Right renal cortex interstitium (tissue), 3 donors: ENCODE measurements around the gene MRPS7. TPM values are rescaled to one million over a fixed set of nuclear protein-coding genes. Genes with fewer than 3 reads are reported as not detected.

Experiments
- DNase-seq, 3 donors: peaks; one replicate each; pipeline ENCODE4 v3.0.0-alpha.2; 2013; ENCODE audit warnings: low read depth in 3 of 3, low spot score in 2 of 3
- polyA plus RNA-seq, 3 donors: library from polyadenylated mRNA; unstranded; fragments of 120-200 nt; gene quantifications; one replicate each; pipeline ENCODE4 v1.2.1, GENCODE V29; 2013; ENCODE audit not compliant: insufficient read length in 3 of 3

The MRPS7 gene
- polyA plus RNA-seq, 3 donors = 78.7 to 87.0 (median 84.2) TPM

DNA sequence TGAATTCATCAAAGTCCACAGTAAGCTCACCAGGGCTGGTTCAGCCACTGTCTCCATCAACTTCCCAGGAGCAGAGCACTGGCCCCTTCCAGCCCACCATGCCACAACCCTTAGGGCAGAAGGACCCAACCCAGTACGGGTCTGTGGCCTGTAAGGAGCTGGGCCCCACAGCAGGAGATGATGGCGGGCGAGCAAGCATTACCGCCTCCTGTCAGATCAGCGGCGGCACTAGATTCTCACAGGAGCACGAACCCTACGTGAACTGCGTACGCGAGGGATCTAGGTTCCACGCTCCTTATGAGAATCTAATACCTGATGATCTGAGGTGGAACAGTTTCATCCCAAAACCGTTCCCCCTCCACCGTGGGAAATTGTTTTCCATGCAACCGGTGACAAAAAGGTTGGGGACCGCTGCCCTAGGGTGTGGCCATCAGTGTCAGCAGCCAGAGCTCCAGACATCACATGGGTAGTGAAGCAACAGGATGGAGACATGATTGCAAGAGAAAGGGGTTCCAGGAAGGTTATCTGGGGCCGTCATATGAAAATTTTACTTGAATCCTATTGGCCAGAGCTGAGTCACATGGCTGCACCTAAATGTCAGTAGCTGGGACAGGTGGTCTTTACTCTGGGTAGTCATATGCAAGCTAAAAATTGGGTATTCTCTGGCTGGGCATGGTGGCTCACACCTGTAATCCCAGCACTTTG lies 40.0 kb downstream of the MRPS7 start:
- DNase-seq = no peak

DNA sequence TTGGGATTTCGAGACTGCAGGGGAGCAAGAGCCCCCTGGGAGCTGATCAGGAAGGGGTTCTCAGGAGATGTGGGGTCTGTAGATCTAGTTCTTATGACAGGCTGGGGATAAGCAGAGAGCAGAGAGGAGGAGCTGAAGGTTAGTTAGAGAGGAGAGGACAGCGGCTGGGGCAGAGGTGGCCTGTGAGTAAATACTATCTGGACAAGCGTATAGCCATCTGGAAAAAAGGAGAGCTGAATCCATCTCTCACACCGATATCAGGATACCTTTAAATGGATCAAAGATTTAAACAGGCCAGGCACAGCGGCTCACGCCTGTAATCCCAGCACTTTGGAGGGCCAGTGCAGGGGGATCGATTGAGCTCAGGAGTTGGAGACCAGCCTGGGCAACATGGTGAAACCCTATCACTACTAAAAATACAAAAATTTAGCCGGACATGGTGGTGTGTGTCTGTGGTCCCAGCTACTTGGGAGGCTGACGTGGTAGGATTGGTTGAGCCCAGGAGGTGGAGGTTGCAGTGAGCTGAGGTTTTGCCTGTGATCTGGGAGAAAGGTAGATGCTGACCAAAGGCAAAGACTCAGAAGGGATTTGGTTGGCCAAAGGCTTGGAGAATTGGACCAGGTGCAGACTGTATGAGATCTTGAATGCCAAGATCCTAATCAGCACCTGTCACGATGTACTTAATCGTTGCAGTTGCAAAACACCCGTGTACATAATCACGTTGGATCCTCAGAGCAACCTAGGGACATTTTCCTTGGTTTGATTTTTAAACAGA lies 46.5 kb downstream of the MRPS7 start:
- no peak for DNase-seq

DNA sequence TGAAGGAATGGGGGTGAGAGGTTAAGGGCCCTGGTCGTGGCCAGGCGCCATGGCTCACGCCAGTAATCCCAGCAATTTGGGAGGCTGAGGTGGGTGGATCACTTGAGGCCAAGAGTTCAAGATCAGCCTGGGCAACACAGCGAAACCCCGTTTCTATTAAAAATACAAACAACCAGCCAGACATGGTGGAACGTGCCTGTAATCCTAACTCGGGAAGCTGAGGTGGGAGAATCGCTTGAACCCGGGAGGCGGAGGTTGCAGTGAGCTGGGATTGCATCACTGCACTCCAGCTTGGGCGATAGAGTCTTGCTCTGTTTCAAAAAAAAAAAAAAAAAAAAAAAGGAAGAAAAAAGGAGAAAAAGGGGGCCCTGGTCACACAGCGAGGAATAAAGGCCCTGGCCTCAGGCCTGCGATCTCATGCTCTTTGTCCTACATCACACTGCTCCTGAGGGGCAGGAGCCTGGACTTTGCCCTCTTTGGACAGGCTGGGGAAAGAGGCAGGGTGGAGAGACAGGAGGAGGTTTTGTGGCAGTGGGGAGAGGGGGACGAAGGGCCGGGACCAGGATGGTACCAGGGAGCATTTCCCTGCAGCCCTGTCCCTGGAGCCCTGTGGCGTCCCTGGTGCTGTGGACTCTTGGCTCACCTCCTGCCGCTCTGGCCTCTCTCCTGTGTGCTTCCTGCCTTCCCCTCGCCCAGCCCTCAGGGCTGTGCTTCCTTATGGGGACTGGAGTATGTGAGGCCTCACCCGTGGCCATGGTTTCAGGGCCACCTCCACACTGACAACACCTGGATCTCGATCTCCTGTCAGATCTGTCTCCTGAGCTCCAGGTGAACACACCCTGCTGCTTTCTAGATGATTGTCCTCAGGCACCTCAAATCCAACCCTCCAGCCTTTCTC lies 47.3 kb downstream of the MRPS7 start:
- no peak for DNase-seq

DNA sequence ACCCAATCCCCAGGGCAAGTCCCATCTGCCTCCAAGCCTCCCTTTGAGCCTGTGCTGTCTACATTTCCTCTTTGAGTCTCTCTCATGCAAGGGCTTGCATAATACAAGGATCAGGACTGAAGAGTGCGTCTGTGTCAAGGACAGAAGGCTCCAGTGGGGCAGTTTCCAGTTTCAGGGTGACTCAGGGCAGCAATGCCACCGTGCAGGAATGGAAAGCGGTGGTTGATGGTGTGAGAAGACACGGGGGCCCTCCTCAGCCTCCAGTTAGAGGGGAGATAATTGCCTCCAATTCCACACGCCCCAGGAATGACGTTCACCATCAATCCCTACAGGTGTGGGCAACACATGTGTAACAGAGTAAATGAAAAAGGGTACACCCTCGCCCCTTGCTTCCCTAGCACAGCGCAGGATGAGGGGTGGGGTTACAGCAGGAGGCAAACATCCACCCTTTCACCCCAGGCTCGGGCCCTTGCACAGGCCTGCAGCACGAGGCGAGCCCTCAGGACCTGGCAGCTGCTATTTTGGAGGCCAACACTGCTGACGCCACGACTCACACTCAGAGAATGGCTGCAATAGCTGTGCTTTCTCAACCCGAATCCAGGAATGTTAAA lies 52.4 kb downstream of the MRPS7 start:
- no peak for DNase-seq

DNA sequence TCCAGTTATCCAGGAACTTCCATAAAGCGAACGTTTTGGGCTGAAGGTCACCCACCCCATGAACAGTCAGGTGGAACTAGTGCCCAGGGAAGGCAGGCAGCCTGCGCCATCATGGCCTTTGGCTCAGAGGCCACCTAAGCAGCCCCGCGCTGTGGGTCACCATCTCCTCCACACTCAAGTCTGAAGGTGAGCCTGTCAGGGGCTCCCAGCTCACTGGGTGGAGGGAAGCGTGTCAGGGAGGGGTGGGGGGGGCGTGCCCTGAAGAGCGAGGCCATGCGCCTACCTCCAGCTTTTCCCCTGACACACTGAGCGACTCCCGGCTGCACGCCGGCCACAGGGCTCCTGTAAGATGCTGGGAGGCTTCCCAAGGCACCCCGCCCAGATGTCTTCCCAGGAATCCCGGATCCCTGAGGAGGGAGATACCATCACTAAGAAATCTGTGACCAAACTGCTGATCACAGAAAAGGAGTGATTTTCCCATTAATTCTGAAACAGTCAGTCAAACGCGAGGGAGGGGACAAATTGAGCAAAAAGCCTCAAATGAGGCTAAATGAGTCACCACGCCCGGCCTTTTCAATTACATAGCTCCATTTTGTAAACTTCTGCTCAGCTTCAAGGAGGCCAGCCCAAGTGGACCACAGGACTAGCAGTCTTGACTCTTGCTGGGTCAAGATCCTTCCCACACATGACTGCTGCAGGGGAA lies 54.0 kb downstream of the MRPS7 start:
- DNase-seq = no peak

Other genes starting within 250 kb of the MRPS7 start
- 10 to 100 TPM; 24.1 to 28.1 (median 27.5) TPM for gene MRPL58, start 249.2 kb upstream of the MRPS7 start, polyA plus RNA-seq
- 100 to 1,000 TPM; 344 to 358 (median 352) TPM for gene ATP5PD, start 214.9 kb upstream of the MRPS7 start, polyA plus RNA-seq
- gene KCTD2, start 214.7 kb upstream of the MRPS7 start, polyA plus RNA-seq = 10 to 100 TPM; 32.4 to 33.9 (median 33.3) TPM
- gene SLC16A5, start 173.9 kb upstream of the MRPS7 start, polyA plus RNA-seq = 10 to 100 TPM; 21.1 to 24.8 (median 23.6) TPM
- gene ARMC7, start 151.9 kb upstream of the MRPS7 start, polyA plus RNA-seq = 10 to 100 TPM; 15.4 to 18.8 (median 16.3) TPM
- 10 to 100 TPM; 43.8 to 51.4 (median 47.2) TPM for gene NT5C, start 130.1 kb upstream of the MRPS7 start, polyA plus RNA-seq
- 10 to 100 TPM; 79.8 to 83.9 (median 83.4) TPM for gene JPT1, start 107.4 kb upstream of the MRPS7 start, polyA plus RNA-seq
- 100 to 1,000 TPM; 708 to 791 (median 788) TPM for gene SUMO2, start 78.9 kb upstream of the MRPS7 start, polyA plus RNA-seq
- 10 to 100 TPM; 62.6 to 69.3 (median 65.0) TPM for gene NUP85, start 56.2 kb upstream of the MRPS7 start, polyA plus RNA-seq
- gene GGA3, start 273 bp upstream of the MRPS7 start, polyA plus RNA-seq = 10 to 100 TPM; 36.1 to 45.8 (median 38.3) TPM
- 10 to 100 TPM; 20.0 to 23.3 (median 22.4) TPM for gene MIF4GD, start 9.4 kb downstream of the MRPS7 start, polyA plus RNA-seq
- 10 to 100 TPM in 1 of 3 donors, 1 to 10 TPM in 2; 5.6 to 10.8 (median 7.4) TPM for gene SLC25A19, start 27.6 kb downstream of the MRPS7 start, polyA plus RNA-seq
- gene GRB2, start 143.8 kb downstream of the MRPS7 start, polyA plus RNA-seq = 100 to 1,000 TPM; 102 to 107 (median 106) TPM
- 10 to 100 TPM; 79.0 to 91.0 (median 80.9) TPM for gene TMEM94, start 194.8 kb downstream of the MRPS7 start, polyA plus RNA-seq